ENCODE results near the gene FAM76B.
"Not testable (repeated sequence)": the region's sequence is repeated elsewhere in the genome, so short reads cannot be mapped to it uniquely, and the experiment has no call there.

FAM76B gene

GRCh38 chr11:95789506-95790122, at the start of gene FAM76B:
Gene FAM76B (minus strand): TSS chr11:95789782. CDS start chr11:95789478, 304 bp downstream.
- DNase-seq, result peak; percentile 99

- peak; percentile 71 for DNase-seq
Observed at GRCh38 chr11:95835768-95836488, 46.3 kb upstream of the FAM76B start.

- no peak for DNase-seq
Observed at GRCh38 chr11:95835351-95835750, 45.8 kb upstream of the FAM76B start.

GRCh38 chr11:95833378-95833777, 43.8 kb upstream of the FAM76B start:
- DNase-seq, result no peak

GRCh38 chr11:95832763-95833162, 43.2 kb upstream of the FAM76B start:
- DNase-seq, result no peak

- DNase-seq, result no peak
Observed at GRCh38 chr11:95831198-95831883, 41.8 kb upstream of the FAM76B start.

- DNase-seq, result no peak
Observed at GRCh38 chr11:95829580-95830259, 40.1 kb upstream of the FAM76B start.

- DNase-seq, result no peak
Observed at GRCh38 chr11:95827696-95828095, 38.1 kb upstream of the FAM76B start.

- DNase-seq, result no peak
Observed at GRCh38 chr11:95821640-95822039, 32.1 kb upstream of the FAM76B start.

- no peak for DNase-seq
Observed at GRCh38 chr11:95816037-95816436, 26.5 kb upstream of the FAM76B start.

- DNase-seq, result not testable (repeated sequence)
Observed at GRCh38 chr11:95811052-95811451, 21.5 kb upstream of the FAM76B start.

- DNase-seq, result not testable (repeated sequence)
Observed at GRCh38 chr11:95806464-95806863, 16.9 kb upstream of the FAM76B start.

- no peak for DNase-seq
Observed at GRCh38 chr11:95805869-95806268, 16.3 kb upstream of the FAM76B start.

- no peak for DNase-seq
Observed at GRCh38 chr11:95803973-95804372, 14.4 kb upstream of the FAM76B start.

GRCh38 chr11:95802806-95803205, 13.2 kb upstream of the FAM76B start:
- no peak for DNase-seq

GRCh38 chr11:95800438-95800837, 10.9 kb upstream of the FAM76B start:
- DNase-seq, result no peak

- no peak for DNase-seq
Observed at GRCh38 chr11:95799546-95799945, 10.0 kb upstream of the FAM76B start.

GRCh38 chr11:95796501-95796900, 6.9 kb upstream of the FAM76B start:
- DNase-seq, result no peak

- no peak for DNase-seq
Observed at GRCh38 chr11:95795627-95796295, 6.2 kb upstream of the FAM76B start.

GRCh38 chr11:95794086-95794485, 4.5 kb upstream of the FAM76B start:
- DNase-seq, result no peak

GRCh38 chr11:95793116-95793515, 3.5 kb upstream of the FAM76B start:
- no peak for DNase-seq

GRCh38 chr11:95792700-95793099, 3.1 kb upstream of the FAM76B start:
- no peak for DNase-seq

- DNase-seq, result no peak
Observed at GRCh38 chr11:95792200-95792599, 2.6 kb upstream of the FAM76B start.

Data from NCI-H526 treated with DMSO at 0.1 percent for 48 hours (cell line).